Loucy (cell line): ENCODE measurements around the gene DENND4B.
"Not testable (repeated sequence)": the region's sequence is repeated elsewhere in the genome, so short reads cannot be mapped to it uniquely, and the experiment has no call there.

Source experiments
- H2AFZ ChIP-seq: fragments of 200-600 bp; sonication (generic); 2 replicates; pipeline ENCODE4 v1.6.0; 2016; ENCODE audit warnings: antibody characterized with exemption, mild to moderate bottlenecking, low read length, moderate library complexity
- H3F3A ChIP-seq: fragments of 200-600 bp; 2 replicates; pipeline ENCODE4 v1.6.0; 2016; ENCODE audit warnings: antibody characterized with exemption, low read depth, mild to moderate bottlenecking
- H3K27me3 ChIP-seq: fragments of 200-600 bp; sonication (generic); 2 replicates; pipeline ENCODE4 v1.6.1; 2014; ENCODE audit warnings: low read length, mild to moderate bottlenecking; ENCODE audit not compliant: insufficient read depth, poor library complexity, severe bottlenecking
- H3K36me3 ChIP-seq: fragments of 200-600 bp; sonication (generic); 2 replicates; pipeline ENCODE4 v1.6.1; 2016; ENCODE audit warnings: low read length; ENCODE audit not compliant: insufficient read depth
- H3K4me1 ChIP-seq: fragments of 200-600 bp; sonication (generic); 2 replicates; pipeline ENCODE4 v1.5.1; 2014; ENCODE audit warnings: low read length, mild to moderate bottlenecking; ENCODE audit not compliant: insufficient read depth, poor library complexity, severe bottlenecking
- H3K4me2 ChIP-seq: fragments of 200-600 bp; sonication (generic); 2 replicates; pipeline ENCODE4 v1.6.0; 2014; ENCODE audit warnings: antibody characterized with exemption, low read length, low read depth, mild to moderate bottlenecking; ENCODE audit not compliant: poor library complexity, severe bottlenecking
- H3K4me3 ChIP-seq: fragments of 200-600 bp; sonication (generic); 2 replicates; pipeline ENCODE4 v1.5.1; 2014; ENCODE audit warnings: low read length, mild to moderate bottlenecking, mixed read lengths; ENCODE audit not compliant: poor library complexity, severe bottlenecking
- H3K79me2 ChIP-seq: fragments of 200-600 bp; sonication (generic); 2 replicates; pipeline ENCODE4 v1.6.1; 2014; ENCODE audit warnings: low read length; ENCODE audit not compliant: insufficient read depth
- H3K9ac ChIP-seq: fragments of 200-600 bp; sonication (generic); 2 replicates; pipeline ENCODE4 v1.6.0; 2014; ENCODE audit warnings: mild to moderate bottlenecking, low read depth, low read length, moderate library complexity; ENCODE audit not compliant: poor library complexity, severe bottlenecking
- H3K9me2 ChIP-seq: fragments of 200-600 bp; sonication (generic); replicated peaks from 2 replicates; pipeline ENCODE4 v1.6.1; 2016; ENCODE audit warnings: low read depth, low read length, mixed read lengths
- H3K9me3 ChIP-seq: fragments of 200-600 bp; sonication (generic); 2 replicates; pipeline ENCODE4 v1.6.1; 2014; ENCODE audit warnings: mild to moderate bottlenecking, antibody characterized with exemption, low read length, low read depth; ENCODE audit not compliant: insufficient read depth
- H4K20me1 ChIP-seq: fragments of 200-600 bp; sonication (generic); 2 replicates; pipeline ENCODE4 v1.6.0; 2014; ENCODE audit warnings: antibody characterized with exemption, low read length, mild to moderate bottlenecking; ENCODE audit not compliant: insufficient read depth, poor library complexity, severe bottlenecking
- CTCF ChIP-seq: fragments of 200-600 bp; sonication (generic); conservative IDR thresholded peaks from 2 replicates; pipeline ENCODE4 v1.5.1; 2014; ENCODE audit warnings: mild to moderate bottlenecking, antibody characterized with exemption, low read length
- EZH2phosphoT487 ChIP-seq: fragments of 200-600 bp; IDR thresholded peaks from 2 replicates; pipeline ENCODE4 v1.6.1; 2018; ENCODE audit warnings: antibody characterized with exemption, mild to moderate bottlenecking, moderate library complexity, borderline replicate concordance

The DENND4B gene

GRCh38 chr1:153916297-153916696 lies 30.2 kb downstream of the DENND4B start:
- Histone ChIP-seq H4K20me1 (peaks cover 93% of the 10 kb centered on the region), H3K36me3 (peaks cover 4% of the 10 kb centered on the region; the same call in 1 of the 2 replicates), H3F3A (no peaks in the 10 kb centered on the region), H3K4me3 (no peak overlapping the region), H3K9me2 (no peaks in the 10 kb centered on the region), H3K4me2 (no peak overlapping the region), H3K27me3 (no peaks in the 10 kb centered on the region), H3K4me1 (peaks cover 37% of the 10 kb centered on the region), H3K9ac (no peak overlapping the region), H2AFZ (no peak overlapping the region), H3K79me2 (peaks cover 100% of the 10 kb centered on the region), H3K9me3 (no peaks in the 10 kb centered on the region)
- no peak for TF ChIP-seq CTCF
- no peak for TF ChIP-seq EZH2phosphoT487

GRCh38 chr1:153912349-153912748 lies 34.2 kb downstream of the DENND4B start:
- no peaks in the 10 kb centered on the region for H3F3A ChIP-seq
- no peaks in the 10 kb centered on the region for H3K9me2 ChIP-seq
- no peak overlapping the region for H3K4me3 ChIP-seq
- no peak overlapping the region for H2AFZ ChIP-seq
- no peaks in the 10 kb centered on the region for H3K9me3 ChIP-seq
- H3K27me3 ChIP-seq = no peaks in the 10 kb centered on the region
- H3K4me2 ChIP-seq = no peak overlapping the region
- TF ChIP-seq CTCF (no peak), EZH2phosphoT487 (no peak)
- H3K4me1 ChIP-seq = peaks cover 4% of the 10 kb centered on the region
- H4K20me1 ChIP-seq = peaks cover 85% of the 10 kb centered on the region
- no peak overlapping the region for H3K9ac ChIP-seq
- peaks cover 99% of the 10 kb centered on the region for H3K79me2 ChIP-seq
- H3K36me3 ChIP-seq = peaks cover 3% of the 10 kb centered on the region

DNA sequence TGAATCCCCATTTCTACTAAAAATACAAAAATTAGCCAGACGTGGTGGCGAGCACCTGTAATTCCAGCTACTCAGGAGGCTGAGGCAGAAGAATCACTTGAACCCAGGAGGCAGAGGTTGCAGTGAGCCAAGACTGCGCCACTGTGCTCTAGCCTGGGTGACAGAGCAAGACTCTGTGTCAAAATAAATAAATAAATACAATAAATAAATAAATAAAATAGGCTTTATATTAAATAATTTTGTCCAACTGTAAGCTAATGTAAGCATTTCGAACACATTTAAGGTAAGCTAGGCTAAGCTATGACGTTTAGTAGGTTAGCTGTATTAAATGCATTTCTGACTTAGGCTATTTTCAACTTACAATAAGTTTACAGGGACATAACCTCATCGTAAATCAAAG lies 36.0 kb downstream of the DENND4B start:
- H3K9ac ChIP-seq, H2AFZ ChIP-seq, H3K9me3 ChIP-seq, H3K4me1 ChIP-seq, H3K4me3 ChIP-seq, H3K27me3 ChIP-seq, H3F3A ChIP-seq, H3K4me2 ChIP-seq, H3K9me2 ChIP-seq: not testable (repeated sequence)
- Histone ChIP-seq H3K36me3 (peaks cover 11% of the 10 kb centered on the region), H4K20me1 (peaks cover 84% of the 10 kb centered on the region), H3K79me2 (peaks cover 99% of the 10 kb centered on the region)

- Histone ChIP-seq H3K36me3 (peaks cover 17% of the 10 kb centered on the region), H2AFZ (no peak overlapping the region), H3K9me2 (no peaks in the 10 kb centered on the region), H4K20me1 (peaks cover 83% of the 10 kb centered on the region), H3K4me2 (no peak overlapping the region), H3K9me3 (no peaks in the 10 kb centered on the region), H3F3A (no peaks in the 10 kb centered on the region), H3K27me3 (no peaks in the 10 kb centered on the region), H3K79me2 (peaks cover 99% of the 10 kb centered on the region), H3K4me3 (no peak overlapping the region), H3K9ac (no peak overlapping the region), H3K4me1 (no peaks in the 10 kb centered on the region)
- no peak for TF ChIP-seq CTCF
Measured at GRCh38 chr1:153908071-153908470, 38.4 kb downstream of the DENND4B start.
